ENCODE data around the gene PTK7.

Gene PTK7

DNA sequence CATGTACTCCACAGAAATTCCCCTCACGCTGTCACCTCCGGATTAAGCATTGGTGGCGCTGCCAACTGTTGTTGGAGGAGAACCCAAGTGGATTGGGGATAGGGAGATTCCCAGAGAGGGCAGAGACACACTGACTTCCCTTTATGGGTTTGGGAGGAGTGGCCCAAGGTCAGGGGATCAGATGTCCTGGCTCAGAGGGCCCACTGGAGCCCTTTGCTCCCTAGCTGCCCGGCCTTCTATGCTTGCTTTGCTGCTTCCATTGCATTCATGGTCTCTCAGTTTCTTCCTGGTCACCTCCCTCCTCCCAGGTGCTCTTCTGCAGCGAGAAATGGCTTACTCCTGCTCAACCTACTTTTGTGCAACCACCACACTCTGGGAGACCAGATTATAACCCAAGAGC lies 120.2 kb downstream of the PTK7 start:
- Histone ChIP-seq H3K36me3 (ENCODE audit: low read length) (0 out of 2 replicates have a peak, but pooled peaks cover 4% of the 10 kb centered on the region), H3K9me3 (ENCODE audit: insufficient read depth, low read length) (no peaks in the 10 kb centered on the region), H2AFZ (ENCODE audit: low read depth, low read length, severe bottlenecking) (no peak overlapping the region), H4K20me1 (ENCODE audit: low read depth, low read length) (no peaks in the 10 kb centered on the region), H3K9ac (ENCODE audit: low read length) (no peak overlapping the region), H3F3A (ENCODE audit: insufficient read depth) (no peaks in the 10 kb centered on the region), H3K4me3 (ENCODE audit: insufficient read depth, low read length, poor library complexity, severe bottlenecking) (no peak overlapping the region), H3K9me2 (replicated peaks; ENCODE audit: insufficient read depth, low read length) (no peaks in the 10 kb centered on the region), H3K27ac (ENCODE audit: low read depth, low read length) (no peak overlapping the region), H3K4me2 (ENCODE audit: low read depth, low read length, poor library complexity, severe bottlenecking) (no peak overlapping the region), H3K79me2 (ENCODE audit: insufficient read depth, low read length) (no peaks in the 10 kb centered on the region), H3K27me3 (ENCODE audit: low read length) (no peaks in the 10 kb centered on the region)
- no peak for TF ChIP-seq EZH2phosphoT487 (conservative IDR thresholded peaks at IDR 0.05; ENCODE audit: low read length)
- TF ChIP-seq, protein P1, sequence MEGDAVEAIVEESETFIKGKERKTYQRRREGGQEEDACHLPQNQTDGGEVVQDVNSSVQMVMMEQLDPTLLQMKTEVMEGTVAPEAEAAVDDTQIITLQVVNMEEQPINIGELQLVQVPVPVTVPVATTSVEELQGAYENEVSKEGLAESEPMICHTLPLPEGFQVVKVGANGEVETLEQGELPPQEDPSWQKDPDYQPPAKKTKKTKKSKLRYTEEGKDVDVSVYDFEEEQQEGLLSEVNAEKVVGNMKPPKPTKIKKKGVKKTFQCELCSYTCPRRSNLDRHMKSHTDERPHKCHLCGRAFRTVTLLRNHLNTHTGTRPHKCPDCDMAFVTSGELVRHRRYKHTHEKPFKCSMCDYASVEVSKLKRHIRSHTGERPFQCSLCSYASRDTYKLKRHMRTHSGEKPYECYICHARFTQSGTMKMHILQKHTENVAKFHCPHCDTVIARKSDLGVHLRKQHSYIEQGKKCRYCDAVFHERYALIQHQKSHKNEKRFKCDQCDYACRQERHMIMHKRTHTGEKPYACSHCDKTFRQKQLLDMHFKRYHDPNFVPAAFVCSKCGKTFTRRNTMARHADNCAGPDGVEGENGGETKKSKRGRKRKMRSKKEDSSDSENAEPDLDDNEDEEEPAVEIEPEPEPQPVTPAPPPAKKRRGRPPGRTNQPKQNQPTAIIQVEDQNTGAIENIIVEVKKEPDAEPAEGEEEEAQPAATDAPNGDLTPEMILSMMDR (IDR thresholded peaks at IDR 0.05; ENCODE audit: insufficient read depth, low read length, poor library complexity, severe bottlenecking) = no peak

DNA sequence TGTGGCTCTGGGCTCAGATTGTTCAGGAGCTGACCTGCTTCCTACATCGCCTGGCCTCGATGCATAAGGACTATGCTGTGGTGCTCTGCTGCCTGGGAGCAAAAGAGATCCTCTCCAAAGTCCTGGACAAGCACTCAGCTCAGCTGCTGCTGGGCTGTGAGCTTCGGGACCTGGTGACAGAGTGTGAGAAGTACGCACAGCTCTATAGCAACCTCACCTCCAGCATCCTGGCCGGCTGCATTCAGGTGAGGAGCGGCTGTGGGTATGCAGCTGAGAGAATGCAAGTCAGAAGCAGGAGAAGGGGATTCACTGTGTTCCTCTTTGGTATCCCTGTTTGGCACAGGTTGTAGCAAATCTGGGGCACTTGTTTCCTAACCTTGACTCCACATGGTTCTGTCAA lies 123.8 kb downstream of the PTK7 start:
- Histone ChIP-seq H3K9me2 (replicated peaks; ENCODE audit: insufficient read depth, low read length) (no peaks in the 10 kb centered on the region), H4K20me1 (ENCODE audit: low read depth, low read length) (no peaks in the 10 kb centered on the region), H3K9me3 (ENCODE audit: insufficient read depth, low read length) (no peaks in the 10 kb centered on the region), H3K27ac (ENCODE audit: low read depth, low read length) (no peak overlapping the region), H2AFZ (ENCODE audit: low read depth, low read length, severe bottlenecking) (no peak overlapping the region), H3K4me2 (ENCODE audit: low read depth, low read length, poor library complexity, severe bottlenecking) (no peak overlapping the region), H3K4me3 (ENCODE audit: insufficient read depth, low read length, poor library complexity, severe bottlenecking) (no peak overlapping the region), H3K36me3 (ENCODE audit: low read length) (0 out of 2 replicates have a peak, but pooled peaks cover 4% of the 10 kb centered on the region), H3K9ac (ENCODE audit: low read length) (no peak overlapping the region), H3K79me2 (ENCODE audit: insufficient read depth, low read length) (no peaks in the 10 kb centered on the region), H3F3A (ENCODE audit: insufficient read depth) (no peaks in the 10 kb centered on the region), H3K27me3 (ENCODE audit: low read length) (no peaks in the 10 kb centered on the region)
- TF ChIP-seq, protein P1 (IDR thresholded peaks at IDR 0.05; ENCODE audit: insufficient read depth, low read length, poor library complexity, severe bottlenecking) = no peak
- no peak for TF ChIP-seq EZH2phosphoT487 (conservative IDR thresholded peaks at IDR 0.05; ENCODE audit: low read length)

DNA sequence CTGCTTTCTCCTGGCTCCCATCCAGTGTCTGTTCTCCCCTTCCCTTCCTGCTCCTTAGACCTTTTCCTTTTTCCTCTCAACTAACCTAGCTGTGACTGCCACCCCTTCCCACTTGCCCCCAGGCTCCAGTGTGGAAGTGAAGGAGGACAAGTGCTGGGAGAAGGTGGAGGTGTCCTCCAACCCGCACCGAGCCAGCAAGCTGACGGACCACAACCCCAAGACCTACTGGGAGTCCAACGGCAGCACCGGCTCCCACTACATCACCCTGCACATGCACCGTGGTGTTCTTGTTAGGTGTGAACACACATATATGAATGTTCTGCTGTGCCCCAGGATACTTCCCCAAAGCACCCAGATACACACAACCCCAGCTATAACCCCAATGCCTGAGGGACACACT lies 124.4 kb downstream of the PTK7 start:
- H3K4me2 ChIP-seq (ENCODE audit: low read depth, low read length, poor library complexity, severe bottlenecking) = no peak overlapping the region
- no peaks in the 10 kb centered on the region for H3K79me2 ChIP-seq (ENCODE audit: insufficient read depth, low read length)
- no peaks in the 10 kb centered on the region for H3K27me3 ChIP-seq (ENCODE audit: low read length)
- H3F3A ChIP-seq (ENCODE audit: insufficient read depth) = no peaks in the 10 kb centered on the region
- no peak overlapping the region for H3K9ac ChIP-seq (ENCODE audit: low read length)
- H3K9me3 ChIP-seq (ENCODE audit: insufficient read depth, low read length) = no peaks in the 10 kb centered on the region
- H2AFZ ChIP-seq (ENCODE audit: low read depth, low read length, severe bottlenecking) = no peak overlapping the region
- TF ChIP-seq, protein P1 (IDR thresholded peaks at IDR 0.05; ENCODE audit: insufficient read depth, low read length, poor library complexity, severe bottlenecking) = no peak
- TF ChIP-seq EZH2phosphoT487 (conservative IDR thresholded peaks at IDR 0.05; ENCODE audit: low read length) = no peak
- H3K4me3 ChIP-seq (ENCODE audit: insufficient read depth, low read length, poor library complexity, severe bottlenecking) = no peak overlapping the region
- no peaks in the 10 kb centered on the region for H3K9me2 ChIP-seq (replicated peaks; ENCODE audit: insufficient read depth, low read length)
- H3K36me3 ChIP-seq (ENCODE audit: low read length) = 0 out of 2 replicates have a peak, but pooled peaks cover 4% of the 10 kb centered on the region
- H3K27ac ChIP-seq (ENCODE audit: low read depth, low read length) = no peak overlapping the region
- no peaks in the 10 kb centered on the region for H4K20me1 ChIP-seq (ENCODE audit: low read depth, low read length)

All from SU-DHL-6 (cell line).